ENCODE measurements around the gene SAPCD2. TPM values are rescaled to one million over a fixed set of nuclear protein-coding genes. Genes with fewer than 3 reads are reported as not detected.

Gene SAPCD2
- total RNA-seq, 1 donor from 2014 or later, result 15.3 TPM

- Mint-ChIP-seq H3K9me3 (ENCODE audit: low read depth) (no peaks in the 10 kb centered on the region), H3K36me3 (ENCODE audit: insufficient read depth) (no peaks in the 10 kb centered on the region), H3K4me3 (ENCODE audit: low read depth) (no peak overlapping the region), H3K27ac (no peak overlapping the region), H3K4me1 (ENCODE audit: low read depth) (peaks cover under 1% of the 10 kb centered on the region), H3K27me3 (peaks cover under 1% of the 10 kb centered on the region)
- DNase-seq (ENCODE audit: low spot score, unreplicated experiment), result no peak
- TF ChIP-seq, protein P1, sequence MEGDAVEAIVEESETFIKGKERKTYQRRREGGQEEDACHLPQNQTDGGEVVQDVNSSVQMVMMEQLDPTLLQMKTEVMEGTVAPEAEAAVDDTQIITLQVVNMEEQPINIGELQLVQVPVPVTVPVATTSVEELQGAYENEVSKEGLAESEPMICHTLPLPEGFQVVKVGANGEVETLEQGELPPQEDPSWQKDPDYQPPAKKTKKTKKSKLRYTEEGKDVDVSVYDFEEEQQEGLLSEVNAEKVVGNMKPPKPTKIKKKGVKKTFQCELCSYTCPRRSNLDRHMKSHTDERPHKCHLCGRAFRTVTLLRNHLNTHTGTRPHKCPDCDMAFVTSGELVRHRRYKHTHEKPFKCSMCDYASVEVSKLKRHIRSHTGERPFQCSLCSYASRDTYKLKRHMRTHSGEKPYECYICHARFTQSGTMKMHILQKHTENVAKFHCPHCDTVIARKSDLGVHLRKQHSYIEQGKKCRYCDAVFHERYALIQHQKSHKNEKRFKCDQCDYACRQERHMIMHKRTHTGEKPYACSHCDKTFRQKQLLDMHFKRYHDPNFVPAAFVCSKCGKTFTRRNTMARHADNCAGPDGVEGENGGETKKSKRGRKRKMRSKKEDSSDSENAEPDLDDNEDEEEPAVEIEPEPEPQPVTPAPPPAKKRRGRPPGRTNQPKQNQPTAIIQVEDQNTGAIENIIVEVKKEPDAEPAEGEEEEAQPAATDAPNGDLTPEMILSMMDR (IDR thresholded peaks at IDR 0.05; ENCODE audit: unreplicated experiment), result no peak
These were observed 48.2 kb downstream of the SAPCD2 start for GRCh38 chr9:137021979-137022661.

DNA sequence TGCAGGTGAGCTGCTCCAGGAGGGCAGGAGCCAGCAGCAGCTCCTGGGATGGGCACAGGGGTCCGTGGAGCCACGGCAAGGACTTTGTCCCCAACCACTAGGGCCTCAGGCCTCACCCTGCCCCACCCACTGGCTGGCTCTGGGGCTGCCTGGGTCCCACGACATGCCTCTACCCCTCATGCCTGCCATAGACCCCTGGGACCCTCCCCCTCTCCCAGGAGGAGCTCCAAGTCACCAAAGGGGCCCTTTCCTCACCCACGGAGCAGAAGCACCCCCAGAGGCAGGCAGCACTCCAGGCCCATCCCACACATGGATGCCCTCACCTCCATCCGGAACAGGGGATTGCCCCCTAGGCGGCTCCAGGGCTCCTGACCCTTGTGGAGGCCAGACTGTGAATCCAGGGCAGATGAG, 48.8 kb downstream of the SAPCD2 start:
- DNase-seq (ENCODE audit: low spot score, unreplicated experiment), result no peak
- TF ChIP-seq, protein P1 (IDR thresholded peaks at IDR 0.05; ENCODE audit: unreplicated experiment), result no peak
- Mint-ChIP-seq H3K36me3 (ENCODE audit: insufficient read depth) (peaks cover 1% of the 10 kb centered on the region), H3K4me3 (ENCODE audit: low read depth) (no peak overlapping the region), H3K27ac (no peak overlapping the region), H3K4me1 (ENCODE audit: low read depth) (no peaks in the 10 kb centered on the region), H3K27me3 (no peaks in the 10 kb centered on the region), H3K9me3 (ENCODE audit: low read depth) (no peaks in the 10 kb centered on the region)

DNA sequence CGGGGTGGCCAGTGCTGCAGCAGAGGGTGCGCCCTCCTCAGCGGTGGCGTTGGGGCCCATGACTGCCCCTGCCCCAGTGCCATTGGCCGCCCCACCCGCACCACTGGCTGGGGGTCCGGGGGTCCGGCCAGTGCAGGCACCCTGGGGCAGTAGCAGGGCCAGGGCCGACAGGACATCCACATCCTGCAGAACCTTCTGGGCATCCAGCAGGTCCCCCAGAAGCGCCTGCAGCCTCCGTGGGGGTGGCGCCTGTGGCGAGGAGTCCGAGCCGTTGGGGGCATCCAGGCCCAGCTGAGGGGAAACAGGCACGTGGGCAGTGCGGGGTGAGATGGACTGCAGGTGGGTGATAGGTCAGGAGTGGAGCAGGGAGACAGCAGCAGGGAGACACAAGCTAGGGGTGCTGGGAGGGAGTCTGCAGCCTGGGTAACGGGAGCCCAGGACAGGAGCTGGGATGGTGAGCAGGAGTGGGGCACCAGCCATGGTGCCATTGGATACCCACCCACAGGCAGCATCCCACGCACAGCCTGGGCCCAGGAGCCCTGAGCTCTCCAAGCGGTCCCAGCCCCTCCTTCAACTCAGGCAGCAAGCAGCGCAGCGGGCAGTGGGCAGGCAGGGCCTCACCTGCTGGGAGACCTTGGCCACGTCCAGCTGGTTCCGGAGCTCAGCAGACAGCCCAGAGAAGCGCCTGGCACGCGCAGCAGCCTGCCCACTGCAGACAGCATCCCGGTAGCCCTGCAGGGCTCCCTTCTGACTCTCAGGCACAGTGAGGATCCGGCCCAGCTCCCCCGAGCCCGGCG, 49.4 kb downstream of the SAPCD2 start:
- peaks cover 1% of the 10 kb centered on the region for H3K36me3 Mint-ChIP-seq (ENCODE audit: insufficient read depth)
- no peaks in the 10 kb centered on the region for H3K4me1 Mint-ChIP-seq (ENCODE audit: low read depth)
- H3K27me3 Mint-ChIP-seq, result no peaks in the 10 kb centered on the region
- no peak overlapping the region for H3K4me3 Mint-ChIP-seq (ENCODE audit: low read depth)
- H3K9me3 Mint-ChIP-seq (ENCODE audit: low read depth), result no peaks in the 10 kb centered on the region
- DNase-seq (ENCODE audit: low spot score, unreplicated experiment), result no peak
- TF ChIP-seq, protein P1 (IDR thresholded peaks at IDR 0.05; ENCODE audit: unreplicated experiment), result no peak
- H3K27ac Mint-ChIP-seq, result no peak overlapping the region

GRCh38 chr9:137019891-137020683, 50.3 kb downstream of the SAPCD2 start:
- Mint-ChIP-seq H3K9me3 (ENCODE audit: low read depth) (no peaks in the 10 kb centered on the region), H3K36me3 (ENCODE audit: insufficient read depth) (peaks cover 1% of the 10 kb centered on the region), H3K27me3 (no peaks in the 10 kb centered on the region), H3K4me1 (ENCODE audit: low read depth) (no peaks in the 10 kb centered on the region), H3K4me3 (ENCODE audit: low read depth) (no peak overlapping the region), H3K27ac (no peak overlapping the region)
- TF ChIP-seq, protein P1 (IDR thresholded peaks at IDR 0.05; ENCODE audit: unreplicated experiment), result no peak
- DNase-seq (ENCODE audit: low spot score, unreplicated experiment), result no peak
